Activated CD4-positive, alpha-beta T cell treated with anti-CD3 and anti-CD28 coated beads for 48 hours (primary cell): ENCODE results near the gene PALM3.

Source experiments
- DNase-seq: peaks from one replicate; pipeline ENCODE4 v3.0.0-alpha.2; 2020

The PALM3 gene, protein sequence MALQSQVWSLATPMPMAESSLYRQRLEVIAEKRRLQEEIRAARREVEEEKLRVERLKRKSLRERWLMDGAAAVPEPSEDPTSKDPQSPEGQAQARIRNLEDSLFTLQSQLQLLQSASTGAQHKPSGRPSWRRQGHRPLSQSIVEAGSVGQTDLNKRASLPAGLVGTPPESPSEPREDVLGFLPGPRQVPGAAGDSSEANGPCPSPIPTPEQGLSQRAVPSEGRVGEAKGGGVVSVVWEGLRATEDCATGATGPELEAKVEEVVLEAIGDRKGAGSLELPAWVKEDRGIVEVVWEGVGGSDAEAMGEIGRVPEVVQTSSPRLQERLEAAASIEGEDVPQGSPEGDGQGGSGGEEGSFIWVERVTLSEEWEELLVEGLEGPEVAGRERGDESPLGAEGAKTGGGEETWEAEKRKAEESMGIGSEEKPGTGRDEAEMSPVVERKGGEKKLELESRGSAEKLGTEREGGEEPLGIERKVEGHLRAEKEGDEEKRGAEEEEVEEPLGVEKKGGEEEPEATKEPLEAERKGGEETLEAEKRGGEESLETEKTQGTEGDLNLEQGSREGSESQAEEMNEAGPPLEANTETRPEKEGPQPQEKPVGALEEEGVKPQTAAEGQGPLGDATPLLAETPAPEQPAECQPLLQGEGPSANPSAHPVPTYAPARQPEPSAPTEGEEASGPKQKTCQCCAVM

DNA sequence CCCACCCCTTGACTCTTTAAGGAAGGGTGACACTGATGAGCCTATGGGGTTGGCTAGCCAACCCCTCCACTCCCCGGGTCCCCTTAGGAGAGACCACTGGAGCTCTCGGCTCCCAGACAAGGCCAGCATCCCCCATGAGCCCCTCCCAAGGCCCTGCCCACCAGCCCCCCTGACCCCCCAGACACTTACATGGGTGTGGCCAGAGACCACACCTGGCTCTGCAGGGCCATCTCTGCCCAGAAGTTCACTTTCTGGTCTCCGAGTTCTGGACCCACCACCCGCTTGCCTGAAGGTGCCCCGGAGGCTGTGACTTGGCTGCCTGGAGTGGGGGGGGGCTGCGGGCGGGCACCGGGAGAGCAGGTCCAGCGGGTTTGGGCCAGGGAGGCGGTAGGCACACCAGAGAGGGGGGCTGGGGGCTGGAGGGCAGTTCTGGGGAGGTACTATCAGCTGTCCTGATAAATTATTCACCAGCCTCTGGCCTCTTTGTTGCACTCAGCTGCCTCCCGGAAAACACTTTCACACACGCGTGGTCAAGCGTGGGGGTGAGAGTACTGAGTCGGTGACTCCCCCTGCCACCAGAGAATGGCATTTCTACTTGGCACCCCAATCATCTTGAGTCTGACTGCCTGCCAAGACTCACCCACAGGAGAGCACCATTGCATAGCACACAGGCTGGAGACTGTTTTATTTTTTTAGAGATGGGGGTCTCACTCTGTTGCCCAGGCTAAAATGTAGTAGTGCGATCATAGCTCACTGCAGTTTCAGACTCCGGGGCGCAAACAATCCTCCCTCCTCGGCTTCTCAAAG lies at the start of gene PALM3:
TSS of gene PALM3 (minus strand) at position 326 of the 807 bp plus-strand sequence. CDS start at position 230, 96 bp downstream.
- DNase-seq: no peak

DNA sequence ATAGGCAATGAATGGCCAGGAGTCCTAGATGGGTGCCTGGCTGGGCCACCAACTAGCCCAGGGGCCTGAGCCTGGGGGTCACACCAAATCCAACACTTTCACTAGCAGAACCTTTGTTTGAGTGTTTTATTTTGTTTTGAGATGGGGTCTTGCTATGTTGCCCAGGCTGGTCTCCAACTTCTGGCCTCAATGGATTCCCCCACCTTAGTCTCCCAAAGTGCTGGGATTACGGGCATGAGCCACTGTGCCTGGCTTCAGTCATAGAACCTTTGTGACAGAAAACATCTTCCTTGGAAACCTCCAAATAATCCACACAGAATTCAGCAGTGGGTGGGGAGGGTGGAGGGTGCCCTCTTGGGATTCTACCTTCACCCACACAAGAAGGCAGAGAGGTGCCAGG lies 49.6 kb upstream of the PALM3 start:
- DNase-seq: no peak

DNA sequence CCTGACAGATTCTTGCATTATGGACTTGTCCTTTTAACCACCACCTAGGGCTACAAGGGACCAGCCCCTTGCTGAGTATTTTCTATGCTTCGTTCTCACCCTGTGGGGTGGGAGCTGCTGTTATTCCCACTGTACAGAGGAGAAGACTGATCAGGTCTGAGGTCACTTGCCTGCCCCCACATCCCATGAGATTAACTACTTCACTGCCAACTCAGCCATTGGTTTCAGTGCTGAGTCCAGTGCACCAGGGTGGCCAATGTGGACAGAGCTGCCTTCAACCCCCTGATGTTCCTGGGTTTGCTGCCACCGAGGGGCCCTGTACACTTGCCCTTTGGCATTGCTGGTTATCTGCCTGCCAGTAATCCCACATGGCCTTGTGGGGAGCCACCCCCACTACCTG lies 48.8 kb upstream of the PALM3 start:
- no peak for DNase-seq

DNA sequence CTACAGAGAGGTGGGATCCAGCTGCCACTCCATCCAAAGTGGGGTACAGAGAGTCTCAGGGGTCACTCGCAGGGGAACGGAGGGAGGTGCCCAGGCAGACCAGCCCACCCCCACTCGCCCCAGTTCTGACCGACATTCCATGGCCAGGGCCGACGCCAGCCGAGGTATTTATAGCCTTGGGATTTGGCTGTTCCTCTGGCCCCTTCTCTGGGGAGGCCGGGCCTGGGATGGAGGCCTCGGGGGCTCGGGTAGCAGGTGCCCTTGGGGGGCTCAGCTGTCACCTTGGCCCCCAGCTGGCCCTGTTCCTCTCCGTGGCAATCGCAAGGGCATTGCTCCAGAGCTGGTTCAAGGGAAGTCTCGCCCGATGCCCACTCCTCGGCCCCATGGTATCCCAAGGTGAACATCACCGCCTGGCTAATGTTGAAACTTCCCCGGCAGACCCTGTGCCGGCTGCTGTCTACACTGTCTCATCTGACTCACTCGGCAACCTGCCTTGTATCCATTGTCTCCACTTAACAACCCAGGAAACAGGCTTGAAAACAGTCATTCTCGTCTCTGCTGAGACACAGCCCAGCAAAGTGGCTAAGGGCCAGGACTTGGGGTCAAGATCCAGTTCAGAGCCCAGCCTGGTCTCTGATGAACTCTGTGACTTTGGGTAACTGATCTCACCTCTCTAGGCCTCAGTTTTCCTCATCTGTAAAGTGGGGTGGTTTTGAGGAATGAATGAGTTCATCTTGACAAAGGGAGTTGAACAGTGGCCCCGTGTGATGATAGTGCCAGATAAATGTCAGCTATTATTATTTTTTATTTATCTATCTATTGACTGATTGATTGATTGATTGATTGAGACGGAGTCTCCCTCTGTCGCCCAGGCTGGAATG lies 45.9 kb upstream of the PALM3 start:
- DNase-seq: no peak

DNA sequence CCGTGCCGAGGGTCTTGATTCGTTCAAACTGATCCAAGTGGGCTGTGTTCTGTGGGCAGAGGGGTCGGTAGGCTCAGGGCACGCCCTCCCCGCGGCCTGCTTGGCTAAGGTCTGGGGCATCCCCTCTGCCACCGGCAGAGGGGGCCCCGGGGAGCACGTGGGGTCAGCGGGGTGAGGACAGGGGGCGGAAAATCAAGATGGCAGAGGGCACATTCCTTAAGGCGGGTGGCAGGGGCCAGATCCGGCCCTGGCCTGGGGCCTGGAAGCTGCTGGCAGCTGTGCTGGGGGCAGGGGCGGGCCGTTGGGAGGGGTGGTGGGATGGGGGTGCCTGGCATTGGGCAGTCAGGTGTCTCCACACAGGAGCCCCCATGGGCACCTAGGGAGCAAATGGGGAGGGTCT lies 45.0 kb upstream of the PALM3 start:
- DNase-seq: no peak

DNA sequence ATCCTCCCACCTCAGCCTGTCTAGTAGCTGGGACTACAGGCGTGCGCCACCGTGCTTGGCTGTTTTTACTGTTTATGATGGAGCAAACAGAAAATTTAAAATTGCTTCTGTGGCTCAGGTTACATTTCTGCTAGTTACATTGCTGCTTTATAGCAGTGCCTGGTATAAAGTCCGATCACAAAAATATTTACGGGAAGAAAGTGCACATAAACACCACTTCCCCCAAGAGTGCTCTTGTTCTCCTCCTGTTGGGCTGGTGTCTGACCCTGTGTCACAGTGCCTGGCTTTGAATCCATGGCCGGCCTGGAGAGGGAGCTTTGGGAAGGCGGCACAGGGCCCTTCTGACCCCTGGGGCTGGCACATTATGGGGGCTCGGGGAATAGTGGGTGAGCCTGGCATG lies 43.8 kb upstream of the PALM3 start:
- DNase-seq: no peak

DNA sequence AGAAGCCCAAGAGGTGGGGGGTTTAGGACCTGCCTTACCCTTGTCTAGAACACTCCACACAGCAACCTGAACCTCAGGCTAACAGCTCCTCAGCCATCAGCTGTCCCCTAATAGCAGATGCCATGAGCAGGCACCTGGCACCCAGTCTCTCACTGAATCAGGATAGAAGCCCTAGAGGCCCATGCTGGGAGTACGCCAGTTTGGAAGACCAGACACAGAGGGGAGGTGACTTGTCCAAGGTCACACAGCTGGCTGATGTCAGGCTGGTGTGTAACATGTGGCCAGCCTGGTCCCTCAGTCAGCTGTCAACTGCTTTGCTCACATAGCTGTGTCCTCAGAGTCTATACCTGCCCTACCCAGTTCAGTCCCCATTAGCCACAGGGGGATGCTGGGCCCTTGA lies 41.4 kb upstream of the PALM3 start:
- no peak for DNase-seq

DNA sequence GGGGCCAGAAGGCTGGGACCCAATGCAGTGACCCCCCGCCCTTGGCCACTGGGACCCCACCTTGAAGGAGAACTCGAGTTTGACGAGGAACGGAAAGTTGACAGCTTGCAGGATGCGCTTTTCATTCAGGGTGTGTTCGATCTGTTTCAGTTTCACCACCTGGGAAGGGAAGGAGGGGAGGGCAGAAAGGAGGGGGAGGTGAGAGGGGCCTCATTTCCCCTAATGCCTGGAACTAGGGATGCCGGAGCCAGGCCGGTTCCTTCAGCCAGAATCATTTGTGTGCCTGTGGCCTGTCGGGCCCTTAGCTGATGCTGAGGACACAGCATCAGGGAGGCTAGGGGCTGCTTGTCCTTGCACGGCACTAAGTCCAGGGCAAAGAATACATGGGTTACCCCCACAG lies 40.9 kb upstream of the PALM3 start:
- DNase-seq: no peak

DNA sequence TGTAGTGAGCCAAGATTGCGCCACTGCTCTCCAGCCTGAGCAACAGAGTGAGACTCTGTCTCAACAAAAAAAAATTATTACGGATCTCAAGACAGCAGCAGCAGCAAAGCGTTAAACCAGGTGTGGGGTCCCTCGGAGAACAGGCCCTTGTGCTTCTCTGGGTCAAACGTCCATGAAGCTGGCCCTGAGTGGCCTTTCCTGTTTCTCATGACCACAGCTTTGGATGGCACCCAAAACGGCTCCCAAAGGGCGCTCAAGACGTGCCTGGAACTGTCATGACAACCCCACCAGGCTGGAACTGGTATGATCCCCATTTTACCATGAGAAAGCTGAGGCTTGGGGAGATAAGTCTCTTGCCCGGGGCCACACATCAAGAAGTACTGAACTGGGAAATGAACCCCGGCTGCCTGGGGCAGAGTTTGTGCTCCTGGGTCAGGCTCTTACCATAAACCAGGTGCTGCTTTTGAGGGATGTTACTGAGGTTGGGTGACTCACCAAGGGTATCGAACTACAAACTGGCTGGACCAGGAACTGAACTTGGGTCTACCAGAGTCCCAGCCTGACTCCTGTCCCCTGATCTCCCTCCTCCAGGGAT lies 40.3 kb upstream of the PALM3 start:
- no peak for DNase-seq

DNA sequence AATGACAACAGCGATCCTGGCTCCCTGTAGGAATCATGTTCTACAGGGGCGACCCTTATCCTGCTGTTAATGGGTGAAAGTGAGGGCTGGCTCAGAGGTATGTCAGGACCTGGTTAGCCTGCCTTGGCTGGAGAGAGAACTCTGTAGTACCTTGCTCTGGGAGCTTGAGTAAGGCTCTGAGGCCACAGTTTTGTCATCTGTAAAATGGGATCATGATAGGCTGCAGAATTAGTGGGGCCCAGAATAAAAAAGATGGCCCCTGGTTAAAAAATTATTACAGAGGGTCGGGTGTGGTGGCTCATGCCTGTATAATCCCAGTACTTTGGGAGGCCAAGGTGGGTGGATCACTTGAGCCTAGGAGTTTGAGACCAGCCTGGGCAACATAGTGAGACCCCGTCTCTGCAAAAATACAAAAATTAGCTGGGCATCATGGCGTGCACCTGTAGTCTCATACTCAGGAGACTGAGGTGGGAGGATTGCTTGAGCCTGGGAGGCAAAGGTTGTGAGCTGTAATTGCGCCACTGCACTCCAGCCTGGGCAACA lies 39.2 kb upstream of the PALM3 start:
- no peak for DNase-seq

DNA sequence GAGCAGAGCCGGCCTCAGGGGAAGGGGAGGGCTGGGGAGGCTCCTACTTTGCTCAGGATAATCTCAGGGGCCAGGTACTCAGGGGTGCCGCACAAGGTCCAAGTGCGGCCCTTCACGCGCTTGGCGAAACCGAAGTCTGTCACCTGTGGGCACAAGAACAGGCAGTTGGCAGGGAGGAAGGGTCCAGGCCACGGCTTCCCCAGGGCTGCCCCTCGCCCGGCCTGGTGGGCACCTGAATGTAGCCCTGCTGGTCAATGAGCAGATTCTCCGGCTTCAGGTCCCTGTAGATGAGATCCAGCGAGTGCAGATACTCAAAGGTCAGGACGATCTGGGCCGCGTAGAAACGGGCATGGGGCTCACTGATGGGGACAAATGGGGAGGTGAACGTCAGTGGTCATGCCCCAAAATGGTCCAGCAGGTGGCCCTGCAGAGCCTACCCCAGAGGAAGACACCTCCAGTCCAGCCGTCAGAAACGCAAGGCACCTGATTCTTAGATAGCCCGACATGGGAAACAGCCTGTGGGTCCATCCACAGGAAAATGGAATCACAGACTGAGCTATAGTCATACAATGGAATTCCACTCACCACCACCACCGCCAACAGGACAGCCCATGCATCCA lies 35.8 kb upstream of the PALM3 start:
- no peak for DNase-seq

DNA sequence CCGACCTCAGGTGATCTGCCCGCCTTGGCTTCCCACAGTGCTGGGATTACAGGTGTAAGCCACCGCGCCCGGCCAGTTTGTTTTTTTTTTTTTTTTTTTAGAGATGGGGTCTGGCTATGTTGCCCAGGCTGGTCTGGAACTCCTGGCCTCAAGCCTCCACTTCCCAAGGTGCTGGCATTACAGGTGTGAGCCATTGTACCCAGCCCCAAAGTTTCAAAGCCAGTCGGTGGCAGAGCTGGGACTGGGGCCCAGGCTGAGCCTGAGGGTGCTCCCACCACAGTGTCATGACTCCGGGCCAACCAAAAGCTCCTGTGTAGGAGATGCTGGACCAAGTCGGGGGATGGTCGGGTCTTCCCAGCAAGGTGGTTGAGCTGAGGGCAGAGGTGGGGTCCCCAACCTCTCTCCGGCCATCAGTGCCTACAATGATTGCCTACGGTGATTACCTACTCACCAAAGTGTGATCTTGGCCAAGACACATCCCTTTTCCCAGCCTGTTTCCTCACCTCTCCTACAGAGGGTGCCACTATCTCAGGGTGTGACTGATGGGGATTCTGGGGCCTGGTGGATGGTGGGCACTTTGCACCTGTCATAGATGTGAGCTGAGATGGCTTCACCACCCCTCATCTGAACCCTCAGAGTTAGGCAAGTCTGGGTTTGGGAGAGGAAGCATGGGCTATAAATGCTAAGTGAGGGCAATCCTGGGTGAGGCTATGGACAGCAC lies 34.6 kb upstream of the PALM3 start:
- DNase-seq: no peak

DNA sequence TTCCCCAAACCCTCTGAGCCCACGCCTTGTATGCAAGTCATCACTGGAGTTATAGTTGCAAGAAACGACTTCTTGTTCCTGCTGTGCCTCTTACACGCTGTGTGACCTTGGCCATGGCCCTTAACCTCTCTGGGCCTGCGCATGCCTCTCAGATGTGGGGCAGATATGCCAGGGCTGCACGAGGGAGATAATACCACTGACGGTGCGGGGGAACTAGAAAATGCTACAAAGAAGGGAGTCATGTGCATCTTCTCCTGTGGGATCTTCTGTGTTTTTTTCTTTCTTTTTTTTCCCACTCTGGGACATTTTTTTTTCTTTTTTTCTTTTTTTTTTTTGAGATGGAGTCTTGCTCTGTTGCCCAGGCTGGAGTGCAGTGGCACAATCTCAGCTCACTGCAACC lies 33.0 kb upstream of the PALM3 start:
- no peak for DNase-seq

DNA sequence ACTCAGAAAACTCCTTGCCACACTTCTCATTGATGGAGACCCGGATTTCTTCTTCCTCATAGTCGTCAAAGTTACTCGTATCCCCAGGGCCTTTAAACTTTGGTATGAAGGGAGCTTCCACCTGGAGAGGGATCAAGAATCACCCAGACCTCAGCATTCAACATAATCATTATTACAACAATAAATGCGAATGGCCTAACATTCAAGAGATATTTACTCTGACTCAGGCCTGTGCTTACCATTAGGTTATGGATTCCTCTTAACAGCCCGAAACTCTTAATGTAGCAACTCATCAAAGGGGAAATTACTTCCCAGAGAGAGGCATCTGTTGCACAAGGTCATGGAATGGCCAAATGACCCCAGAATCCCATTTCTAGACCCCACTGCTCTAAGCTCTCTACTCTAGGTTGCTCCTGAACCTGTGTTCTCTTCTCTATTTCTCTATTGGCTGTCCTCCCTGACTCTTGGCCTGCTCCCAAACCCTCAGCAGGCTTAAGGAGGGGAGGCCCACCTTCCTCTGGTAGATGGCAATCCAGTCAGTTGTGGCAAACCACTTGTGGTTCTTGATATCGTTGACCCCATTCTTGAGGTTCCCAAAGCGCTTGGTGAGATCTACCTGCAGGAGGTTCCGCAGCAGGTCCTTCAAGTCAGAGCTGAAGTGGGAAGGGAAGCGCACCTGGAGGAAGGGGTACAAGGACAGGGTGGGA lies 31.4 kb upstream of the PALM3 start:
- DNase-seq: no peak

DNA sequence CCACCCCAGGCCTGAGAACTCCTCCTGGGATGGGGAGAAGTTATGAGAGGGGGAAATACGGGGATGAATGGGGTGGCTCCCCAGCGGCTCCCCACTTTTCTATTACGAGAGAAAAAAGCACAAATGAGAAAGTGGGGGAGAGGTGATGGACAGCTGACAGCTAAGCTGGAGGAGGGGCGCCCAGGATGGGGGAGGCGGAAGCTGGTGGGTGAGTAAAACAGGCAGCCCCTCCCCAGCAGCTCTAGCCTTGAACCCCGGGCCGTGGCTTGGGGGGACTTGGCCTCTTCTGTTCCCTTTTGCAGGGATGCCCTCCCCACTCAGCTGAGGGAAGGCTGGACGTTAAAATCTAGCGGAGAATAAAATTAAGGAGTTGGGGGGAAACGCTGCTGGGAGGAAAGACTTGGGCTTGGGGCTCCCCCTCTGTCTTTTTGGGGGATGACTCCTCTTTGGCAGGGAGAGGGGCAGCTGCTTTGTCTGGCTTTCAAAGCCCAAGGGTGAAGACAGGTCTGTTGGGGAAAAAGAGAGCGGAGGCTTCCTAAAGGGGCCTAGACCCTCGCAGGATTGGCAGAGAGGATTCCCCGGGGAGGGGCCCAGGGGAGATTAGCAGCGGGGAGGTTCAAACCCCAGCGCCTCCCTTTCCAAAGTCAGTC lies 30.1 kb upstream of the PALM3 start:
- DNase-seq: peak; percentile 57

DNA sequence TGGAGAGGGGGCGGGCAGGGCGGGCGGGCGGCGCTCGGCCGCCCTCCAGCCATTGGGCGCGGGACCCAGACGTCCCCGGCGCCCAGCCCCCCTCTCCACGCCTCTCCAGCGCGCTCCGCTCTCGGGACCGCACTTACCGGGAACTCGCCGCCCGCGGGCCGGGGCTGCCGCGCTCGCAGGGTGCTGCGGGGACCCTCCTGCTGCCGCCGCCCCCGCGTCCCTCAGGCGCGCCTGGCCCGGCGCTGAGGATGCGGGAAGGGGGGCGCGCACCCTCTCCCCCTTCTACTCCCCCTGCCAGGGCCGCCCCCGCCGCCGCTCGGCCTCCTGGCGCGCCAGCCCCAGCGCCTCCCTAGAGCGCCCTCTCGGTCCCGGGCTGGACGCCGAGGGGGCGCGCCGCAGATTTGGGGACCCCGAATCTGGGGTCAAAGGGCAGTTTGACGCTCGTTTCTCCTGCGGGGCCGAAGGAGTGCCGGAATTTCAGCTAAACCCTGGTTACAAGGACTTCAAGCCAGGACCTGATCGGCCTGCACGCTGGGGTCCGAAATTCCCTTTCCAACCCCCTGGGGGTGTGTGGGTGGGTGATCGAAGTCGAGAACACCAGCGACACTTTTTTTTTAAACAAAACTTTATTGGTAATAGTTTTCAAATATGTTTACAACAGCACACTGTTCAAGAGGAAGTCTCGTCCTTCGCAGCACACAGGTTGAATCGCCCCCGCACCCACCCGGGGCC lies 29.4 kb upstream of the PALM3 start:
- peak; percentile 78 for DNase-seq

DNA sequence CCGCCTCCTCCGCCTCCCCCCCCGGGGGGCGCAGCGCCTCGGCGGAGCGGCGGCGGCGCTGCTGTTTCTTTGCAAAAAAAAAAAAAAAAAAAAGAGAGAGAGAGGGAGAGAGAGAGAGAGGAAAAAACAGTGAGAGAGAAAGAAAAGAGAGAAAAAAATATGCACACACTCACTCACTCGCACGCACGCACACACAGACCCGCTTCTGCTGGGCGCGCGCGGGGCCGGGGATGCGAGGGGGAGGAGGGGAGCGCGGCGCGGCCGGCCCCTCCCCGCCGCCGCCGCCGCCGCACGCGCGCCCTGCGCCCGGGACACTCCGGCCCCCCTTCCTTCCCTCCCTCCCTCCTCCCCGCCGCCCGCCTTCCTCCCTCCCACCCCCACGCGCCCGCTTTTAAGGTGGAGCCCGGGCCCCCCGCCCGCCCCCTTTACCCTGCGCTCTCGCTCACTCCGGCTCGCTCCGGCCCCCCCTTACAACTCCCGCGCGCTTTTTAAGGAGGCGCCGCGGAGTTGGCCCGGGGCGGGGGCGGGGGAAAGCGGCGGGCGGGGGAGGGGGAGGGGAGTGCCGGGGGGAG lies 28.7 kb upstream of the PALM3 start, which contains the start of gene SAMD1:
TSS of gene SAMD1 (minus strand) at position 243 of the 572 bp plus-strand sequence.
- DNase-seq: peak; percentile 84
